ENCODE results near the gene ADAMTS15. TPM values are rescaled to one million over a fixed set of nuclear protein-coding genes. Genes with fewer than 3 reads are reported as not detected.

Gene ADAMTS15
- total RNA-seq, 1 donor from 2014 or later = 8.4 TPM

GRCh38 chr11:130472434-130472961 lies 24.1 kb downstream of the ADAMTS15 start:
- Histone ChIP-seq H3K27ac (no peak overlapping the region), H3K9me3 (no peaks in the 10 kb centered on the region), H3K36me3 (peaks cover 47% of the 10 kb centered on the region), H3K4me3 (no peak overlapping the region), H3K4me1 (peaks cover 7% of the 10 kb centered on the region), H3K27me3 (ENCODE audit: low read depth) (no peaks in the 10 kb centered on the region)
- TF ChIP-seq, protein P1, sequence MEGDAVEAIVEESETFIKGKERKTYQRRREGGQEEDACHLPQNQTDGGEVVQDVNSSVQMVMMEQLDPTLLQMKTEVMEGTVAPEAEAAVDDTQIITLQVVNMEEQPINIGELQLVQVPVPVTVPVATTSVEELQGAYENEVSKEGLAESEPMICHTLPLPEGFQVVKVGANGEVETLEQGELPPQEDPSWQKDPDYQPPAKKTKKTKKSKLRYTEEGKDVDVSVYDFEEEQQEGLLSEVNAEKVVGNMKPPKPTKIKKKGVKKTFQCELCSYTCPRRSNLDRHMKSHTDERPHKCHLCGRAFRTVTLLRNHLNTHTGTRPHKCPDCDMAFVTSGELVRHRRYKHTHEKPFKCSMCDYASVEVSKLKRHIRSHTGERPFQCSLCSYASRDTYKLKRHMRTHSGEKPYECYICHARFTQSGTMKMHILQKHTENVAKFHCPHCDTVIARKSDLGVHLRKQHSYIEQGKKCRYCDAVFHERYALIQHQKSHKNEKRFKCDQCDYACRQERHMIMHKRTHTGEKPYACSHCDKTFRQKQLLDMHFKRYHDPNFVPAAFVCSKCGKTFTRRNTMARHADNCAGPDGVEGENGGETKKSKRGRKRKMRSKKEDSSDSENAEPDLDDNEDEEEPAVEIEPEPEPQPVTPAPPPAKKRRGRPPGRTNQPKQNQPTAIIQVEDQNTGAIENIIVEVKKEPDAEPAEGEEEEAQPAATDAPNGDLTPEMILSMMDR (IDR thresholded peaks at IDR 0.05) = no peak
- intact Hi-C loops (cut with DNase I) = no loop called here
- ATAC-seq = no peak
- no peak for DNase-seq

DNA sequence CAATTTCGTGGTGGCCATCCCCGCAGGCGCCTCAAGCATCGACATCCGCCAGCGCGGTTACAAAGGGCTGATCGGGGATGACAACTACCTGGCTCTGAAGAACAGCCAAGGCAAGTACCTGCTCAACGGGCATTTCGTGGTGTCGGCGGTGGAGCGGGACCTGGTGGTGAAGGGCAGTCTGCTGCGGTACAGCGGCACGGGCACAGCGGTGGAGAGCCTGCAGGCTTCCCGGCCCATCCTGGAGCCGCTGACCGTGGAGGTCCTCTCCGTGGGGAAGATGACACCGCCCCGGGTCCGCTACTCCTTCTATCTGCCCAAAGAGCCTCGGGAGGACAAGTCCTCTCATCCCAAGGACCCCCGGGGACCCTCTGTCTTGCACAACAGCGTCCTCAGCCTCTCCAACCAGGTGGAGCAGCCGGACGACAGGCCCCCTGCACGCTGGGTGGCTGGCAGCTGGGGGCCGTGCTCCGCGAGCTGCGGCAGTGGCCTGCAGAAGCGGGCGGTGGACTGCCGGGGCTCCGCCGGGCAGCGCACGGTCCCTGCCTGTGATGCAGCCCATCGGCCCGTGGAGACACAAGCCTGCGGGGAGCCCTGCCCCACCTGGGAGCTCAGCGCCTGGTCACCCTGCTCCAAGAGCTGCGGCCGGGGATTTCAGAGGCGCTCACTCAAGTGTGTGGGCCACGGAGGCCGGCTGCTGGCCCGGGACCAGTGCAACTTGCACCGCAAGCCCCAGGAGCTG lies 24.8 kb downstream of the ADAMTS15 start:
- DNase-seq (no peak), ATAC-seq (no peak)
- no peaks in the 10 kb centered on the region for H3K27me3 ChIP-seq (ENCODE audit: low read depth)
- H3K27ac ChIP-seq = no peak overlapping the region
- peaks cover 12% of the 10 kb centered on the region for H3K4me1 ChIP-seq
- H3K36me3 ChIP-seq = peaks cover 47% of the 10 kb centered on the region
- H3K9me3 ChIP-seq = no peaks in the 10 kb centered on the region
- TF ChIP-seq, protein P1 (IDR thresholded peaks at IDR 0.05) = no peak
- no peak overlapping the region for H3K4me3 ChIP-seq
- intact Hi-C loops (cut with DNase I) = no loop called here

GRCh38 chr11:130473795-130474377 lies 25.4 kb downstream of the ADAMTS15 start:
- TF ChIP-seq, protein P1 (IDR thresholded peaks at IDR 0.05) = no peak
- H3K27me3 ChIP-seq (ENCODE audit: low read depth) = no peaks in the 10 kb centered on the region
- peak in 1 of 2 donors; percentile 14 for ATAC-seq
- intact Hi-C loops (cut with DNase I) = no loop called here
- H3K9me3 ChIP-seq = no peaks in the 10 kb centered on the region
- no peak overlapping the region for H3K4me3 ChIP-seq
- no peak for DNase-seq
- H3K4me1 ChIP-seq = peaks cover 19% of the 10 kb centered on the region
- H3K36me3 ChIP-seq = peaks cover 47% of the 10 kb centered on the region
- H3K27ac ChIP-seq = no peak overlapping the region

GRCh38 chr11:130474637-130475400 lies 26.4 kb downstream of the ADAMTS15 start:
- Histone ChIP-seq H3K36me3 (peaks cover 41% of the 10 kb centered on the region), H3K27ac (no peak overlapping the region), H3K9me3 (no peaks in the 10 kb centered on the region), H3K4me1 (peaks cover 25% of the 10 kb centered on the region), H3K27me3 (ENCODE audit: low read depth) (no peaks in the 10 kb centered on the region), H3K4me3 (no peak overlapping the region)
- intact Hi-C loops (cut with DNase I) = no loop called here
- DNase-seq (no peak), ATAC-seq (no peak)
- TF ChIP-seq, protein P1 (IDR thresholded peaks at IDR 0.05) = no peak

GRCh38 chr11:130475426-130476053 lies 27.1 kb downstream of the ADAMTS15 start:
- intact Hi-C loops (cut with DNase I) = no loop called here

More at GRCh38 chr11:130475426-130476053, 27.1 kb downstream of the ADAMTS15 start:
- Histone ChIP-seq H3K4me3 (no peak overlapping the region), H3K9me3 (no peaks in the 10 kb centered on the region), H3K27ac (no peak overlapping the region), H3K4me1 (peaks cover 32% of the 10 kb centered on the region), H3K36me3 (peaks cover 37% of the 10 kb centered on the region), H3K27me3 (ENCODE audit: low read depth) (no peaks in the 10 kb centered on the region)
- TF ChIP-seq, protein P1 (IDR thresholded peaks at IDR 0.05) = no peak
- ATAC-seq (no peak), DNase-seq (no peak)
